Tibial nerve (tissue), 4 donors: ENCODE measurements around the gene DTL.

Source experiments
- CTCF ChIP-seq, 5 experiments: fragments of 200-600 bp in 3 of 5; fragments of 450-650 bp in 2 of 5; sonication (generic) in 3 of 5; IDR thresholded peaks; one replicate each; pipeline ENCODE4 v1.5.1; 2016 to 2019; ENCODE audit warnings: antibody characterized with exemption in 5 of 5, mild to moderate bottlenecking in 3 of 5, moderate library complexity in 2 of 5
- EP300 ChIP-seq, 2 donors: sonication (generic); formaldehyde crosslinking; IDR thresholded peaks; one replicate each; pipeline ENCODE4 v1.6.1; 2017; ENCODE audit warnings: antibody characterized with exemption in 2 of 2, mild to moderate bottlenecking in 1 of 2
- POLR2A ChIP-seq, 2 donors: fragments of 450-650 bp; IDR thresholded peaks; one replicate each; pipeline ENCODE4 v1.6.1; 2017; ENCODE audit warnings: antibody characterized with exemption in 2 of 2, mild to moderate bottlenecking in 2 of 2, moderate library complexity in 2 of 2

GRCh38 chr1:212042436-212042835, 6.9 kb downstream of the DTL start:
- no peak for TF ChIP-seq POLR2A (IDR thresholded peaks at IDR 0.05)
- no peak for TF ChIP-seq CTCF (IDR thresholded peaks at IDR 0.05)
- TF ChIP-seq EP300 (IDR thresholded peaks at IDR 0.05), result no peak
